ENCODE data around the gene IL17RE. TPM values are rescaled to one million over a fixed set of nuclear protein-coding genes. Genes with fewer than 3 reads are reported as not detected.
A peak's percentile ranks its signal among the peaks of the same experiment; 100 is the strongest.
"Not testable (repeated sequence)": the region's sequence is repeated elsewhere in the genome, so short reads cannot be mapped to it uniquely, and the experiment has no call there.

The IL17RE gene
- total and polyA plus RNA-seq, 2 of the 13 experiments (the other 11 are each of a cell fraction or from before 2014, with no cell fraction given), result 14.5 to 24.1 TPM

DNA sequence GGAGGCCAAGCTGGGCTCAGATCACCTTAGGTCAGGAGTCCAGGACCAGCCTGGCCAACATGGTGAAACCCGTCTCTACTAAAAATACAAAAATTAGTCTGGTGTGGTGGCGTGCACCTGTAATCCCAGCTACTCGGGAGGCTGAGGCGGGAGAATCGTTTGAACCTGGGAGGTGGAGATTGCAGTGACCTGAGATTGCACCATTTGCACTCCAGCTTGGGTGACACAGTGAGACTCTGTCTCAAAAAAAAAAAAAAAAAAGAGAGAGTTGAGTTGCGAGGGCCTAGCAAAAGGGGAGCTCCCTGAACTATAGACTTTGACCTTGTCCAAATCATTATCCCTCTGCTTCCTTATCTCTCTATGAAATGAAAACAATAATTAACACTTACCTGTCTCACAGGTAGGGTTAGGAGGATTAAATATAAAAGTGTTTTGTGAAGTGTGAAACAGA, 1.7 kb upstream of the IL17RE start (continued):
- TF ChIP-seq, protein P1, sequence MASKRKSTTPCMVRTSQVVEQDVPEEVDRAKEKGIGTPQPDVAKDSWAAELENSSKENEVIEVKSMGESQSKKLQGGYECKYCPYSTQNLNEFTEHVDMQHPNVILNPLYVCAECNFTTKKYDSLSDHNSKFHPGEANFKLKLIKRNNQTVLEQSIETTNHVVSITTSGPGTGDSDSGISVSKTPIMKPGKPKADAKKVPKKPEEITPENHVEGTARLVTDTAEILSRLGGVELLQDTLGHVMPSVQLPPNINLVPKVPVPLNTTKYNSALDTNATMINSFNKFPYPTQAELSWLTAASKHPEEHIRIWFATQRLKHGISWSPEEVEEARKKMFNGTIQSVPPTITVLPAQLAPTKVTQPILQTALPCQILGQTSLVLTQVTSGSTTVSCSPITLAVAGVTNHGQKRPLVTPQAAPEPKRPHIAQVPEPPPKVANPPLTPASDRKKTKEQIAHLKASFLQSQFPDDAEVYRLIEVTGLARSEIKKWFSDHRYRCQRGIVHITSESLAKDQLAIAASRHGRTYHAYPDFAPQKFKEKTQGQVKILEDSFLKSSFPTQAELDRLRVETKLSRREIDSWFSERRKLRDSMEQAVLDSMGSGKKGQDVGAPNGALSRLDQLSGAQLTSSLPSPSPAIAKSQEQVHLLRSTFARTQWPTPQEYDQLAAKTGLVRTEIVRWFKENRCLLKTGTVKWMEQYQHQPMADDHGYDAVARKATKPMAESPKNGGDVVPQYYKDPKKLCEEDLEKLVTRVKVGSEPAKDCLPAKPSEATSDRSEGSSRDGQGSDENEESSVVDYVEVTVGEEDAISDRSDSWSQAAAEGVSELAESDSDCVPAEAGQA (IDR thresholded peaks at IDR 0.05; ENCODE audit: low read depth), result 0 out of 2 replicates have a peak, but pooled peaks have one; percentile 26
- TF ChIP-seq, protein P1 (CRISPR knock-in tag; IDR thresholded peaks at IDR 0.05; ENCODE audit: borderline replicate concordance), result not testable (repeated sequence)
- TF ChIP-seq ATF1 (CRISPR knock-in tag; IDR thresholded peaks at IDR 0.05), result 0 out of 2 replicates have a peak, but pooled peaks have one; percentile 30
- peak; percentile 70 for TF ChIP-seq RXRA (CRISPR knock-in tag; IDR thresholded peaks at IDR 0.05)
- TF ChIP-seq NR2F2 (IDR thresholded peaks at IDR 0.05; ENCODE audit: borderline replicate concordance, low read depth), result peak; percentile 77
- peak; percentile 79; the same call in 1 of the 2 replicates for TF ChIP-seq TRIM24 (CRISPR knock-in tag; IDR thresholded peaks at IDR 0.05)
- peak; percentile 83; the same call in 1 of the 2 replicates for TF ChIP-seq TBX3 (IDR thresholded peaks at IDR 0.05; ENCODE audit: borderline replicate concordance)
- peak; percentile 37; the same call in 1 of the 2 replicates for TF ChIP-seq TARDBP (CRISPR knock-in tag; IDR thresholded peaks at IDR 0.05)
- TF ChIP-seq ZFP1 (CRISPR knock-in tag; IDR thresholded peaks at IDR 0.05), result peak; percentile 85
- peak; percentile 91 for TF ChIP-seq HNF4G (IDR thresholded peaks at IDR 0.05; ENCODE audit: borderline replicate concordance, low read depth, low read length)
- TF ChIP-seq HNF4G (CRISPR knock-in tag; IDR thresholded peaks at IDR 0.05; ENCODE audit: borderline replicate concordance, low read depth), result peak; percentile 54; the same call in 1 of the 2 replicates
- TF ChIP-seq GATA4 (IDR thresholded peaks at IDR 0.05; ENCODE audit: borderline replicate concordance, low read depth), result peak; percentile 62; the same call in 1 of the 2 replicates
- TF ChIP-seq, protein P2, sequence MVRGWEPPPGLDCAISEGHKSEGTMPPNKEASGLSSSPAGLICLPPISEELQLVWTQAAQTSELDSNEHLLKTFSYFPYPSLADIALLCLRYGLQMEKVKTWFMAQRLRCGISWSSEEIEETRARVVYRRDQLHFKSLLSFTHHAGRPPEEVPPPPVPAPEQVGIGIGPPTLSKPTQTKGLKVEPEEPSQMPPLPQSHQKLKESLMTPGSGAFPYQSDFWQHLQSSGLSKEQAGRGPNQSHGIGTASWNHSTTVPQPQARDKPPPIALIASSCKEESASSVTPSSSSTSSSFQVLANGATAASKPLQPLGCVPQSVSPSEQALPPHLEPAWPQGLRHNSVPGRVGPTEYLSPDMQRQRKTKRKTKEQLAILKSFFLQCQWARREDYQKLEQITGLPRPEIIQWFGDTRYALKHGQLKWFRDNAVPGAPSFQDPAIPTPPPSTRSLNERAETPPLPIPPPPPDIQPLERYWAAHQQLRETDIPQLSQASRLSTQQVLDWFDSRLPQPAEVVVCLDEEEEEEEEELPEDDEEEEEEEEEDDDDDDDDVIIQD (CRISPR knock-in tag; IDR thresholded peaks at IDR 0.05; ENCODE audit: low read depth), result 0 out of 2 replicates have a peak, but pooled peaks have one; percentile 38
- TF ChIP-seq FOXP1 (IDR thresholded peaks at IDR 0.05), result peak; percentile 40; the same call in 1 of the 2 replicates
- TF ChIP-seq FOXP1 (CRISPR knock-in tag; IDR thresholded peaks at IDR 0.05), result peak; percentile 30; the same call in 1 of the 2 replicates
- TF ChIP-seq, protein P3, sequence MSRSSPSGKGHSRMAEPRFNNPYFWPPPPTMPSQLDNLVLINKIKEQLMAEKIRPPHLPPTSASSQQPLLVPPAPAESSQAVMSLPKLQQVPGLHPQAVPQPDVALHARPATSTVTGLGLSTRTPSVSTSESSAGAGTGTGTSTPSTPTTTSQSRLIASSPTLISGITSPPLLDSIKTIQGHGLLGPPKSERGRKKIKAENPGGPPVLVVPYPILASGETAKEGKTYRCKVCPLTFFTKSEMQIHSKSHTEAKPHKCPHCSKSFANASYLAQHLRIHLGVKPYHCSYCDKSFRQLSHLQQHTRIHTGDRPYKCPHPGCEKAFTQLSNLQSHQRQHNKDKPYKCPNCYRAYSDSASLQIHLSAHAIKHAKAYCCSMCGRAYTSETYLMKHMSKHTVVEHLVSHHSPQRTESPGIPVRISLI (CRISPR knock-in tag; IDR thresholded peaks at IDR 0.05; ENCODE audit: borderline replicate concordance), result peak; percentile 97
- TF ChIP-seq ZMYM4 (CRISPR knock-in tag; IDR thresholded peaks at IDR 0.05), result peak; percentile 69
- TF ChIP-seq, protein P4, sequence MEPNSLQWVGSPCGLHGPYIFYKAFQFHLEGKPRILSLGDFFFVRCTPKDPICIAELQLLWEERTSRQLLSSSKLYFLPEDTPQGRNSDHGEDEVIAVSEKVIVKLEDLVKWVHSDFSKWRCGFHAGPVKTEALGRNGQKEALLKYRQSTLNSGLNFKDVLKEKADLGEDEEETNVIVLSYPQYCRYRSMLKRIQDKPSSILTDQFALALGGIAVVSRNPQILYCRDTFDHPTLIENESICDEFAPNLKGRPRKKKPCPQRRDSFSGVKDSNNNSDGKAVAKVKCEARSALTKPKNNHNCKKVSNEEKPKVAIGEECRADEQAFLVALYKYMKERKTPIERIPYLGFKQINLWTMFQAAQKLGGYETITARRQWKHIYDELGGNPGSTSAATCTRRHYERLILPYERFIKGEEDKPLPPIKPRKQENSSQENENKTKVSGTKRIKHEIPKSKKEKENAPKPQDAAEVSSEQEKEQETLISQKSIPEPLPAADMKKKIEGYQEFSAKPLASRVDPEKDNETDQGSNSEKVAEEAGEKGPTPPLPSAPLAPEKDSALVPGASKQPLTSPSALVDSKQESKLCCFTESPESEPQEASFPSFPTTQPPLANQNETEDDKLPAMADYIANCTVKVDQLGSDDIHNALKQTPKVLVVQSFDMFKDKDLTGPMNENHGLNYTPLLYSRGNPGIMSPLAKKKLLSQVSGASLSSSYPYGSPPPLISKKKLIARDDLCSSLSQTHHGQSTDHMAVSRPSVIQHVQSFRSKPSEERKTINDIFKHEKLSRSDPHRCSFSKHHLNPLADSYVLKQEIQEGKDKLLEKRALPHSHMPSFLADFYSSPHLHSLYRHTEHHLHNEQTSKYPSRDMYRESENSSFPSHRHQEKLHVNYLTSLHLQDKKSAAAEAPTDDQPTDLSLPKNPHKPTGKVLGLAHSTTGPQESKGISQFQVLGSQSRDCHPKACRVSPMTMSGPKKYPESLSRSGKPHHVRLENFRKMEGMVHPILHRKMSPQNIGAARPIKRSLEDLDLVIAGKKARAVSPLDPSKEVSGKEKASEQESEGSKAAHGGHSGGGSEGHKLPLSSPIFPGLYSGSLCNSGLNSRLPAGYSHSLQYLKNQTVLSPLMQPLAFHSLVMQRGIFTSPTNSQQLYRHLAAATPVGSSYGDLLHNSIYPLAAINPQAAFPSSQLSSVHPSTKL (CRISPR knock-in tag; IDR thresholded peaks at IDR 0.05), result peak; percentile 75
- peak; percentile 90 for TF ChIP-seq CEBPG (CRISPR knock-in tag; IDR thresholded peaks at IDR 0.05)

Measured in HepG2 (cell line).